Lung (tissue), 12 donors: ENCODE results near the gene EGFLAM. TPM values are rescaled to one million over a fixed set of nuclear protein-coding genes. Genes with fewer than 3 reads are reported as not detected.

ENCODE experiments used
- ATAC-seq: fragments of 200-7000 bp; cut with Tn5 transposase; one replicate; pipeline ENCODE4 v1.9.1; 2020; ENCODE audit warnings: moderate number of reproducible peaks; ENCODE audit not compliant: insufficient read depth, low FRiP score
- DNase-seq, 3 donors: peaks; one replicate each; pipeline ENCODE4 v3.0.0-alpha.2; 2013 to 2017
- H3K27ac ChIP-seq, 2 donors: one replicate each; pipeline ENCODE4 v1.5.1; 2013; ENCODE audit warnings: mild to moderate bottlenecking in 2 of 2, moderate library complexity in 2 of 2, control low read depth in 1 of 2, inconsistent platforms in 1 of 2, low read depth in 1 of 2, low read length in 1 of 2
- H3K27me3 ChIP-seq, 3 donors: one replicate each; pipeline ENCODE4 v1.5.1; 2013; ENCODE audit warnings: low read length in 2 of 3; ENCODE audit not compliant: control insufficient read depth in 3 of 3, insufficient read depth in 3 of 3
- H3K36me3 ChIP-seq, 4 donors: one replicate each; pipeline ENCODE4 v1.5.1; 2013; ENCODE audit warnings: low read length in 4 of 4, mild to moderate bottlenecking in 1 of 4, moderate library complexity in 1 of 4; ENCODE audit not compliant: control insufficient read depth in 4 of 4, insufficient read depth in 4 of 4
- H3K4me1 ChIP-seq, 5 donors: one replicate each; pipeline ENCODE4 v1.5.1; 2013; ENCODE audit warnings: low read length in 5 of 5, mild to moderate bottlenecking in 2 of 5, moderate library complexity in 1 of 5; ENCODE audit not compliant: control insufficient read depth in 5 of 5, insufficient read depth in 5 of 5
- H3K4me3 ChIP-seq: one replicate; pipeline ENCODE4 v1.5.1; 2013; ENCODE audit warnings: mild to moderate bottlenecking, control low read depth, moderate library complexity
- H3K9ac ChIP-seq, 2 donors: one replicate each; pipeline ENCODE4 v1.5.1; 2013; ENCODE audit warnings: low read length in 2 of 2, control low read depth in 1 of 2; ENCODE audit not compliant: insufficient read depth in 1 of 2
- H3K9me3 ChIP-seq, 4 donors: one replicate each; pipeline ENCODE4 v1.5.1; 2013; ENCODE audit warnings: low read length in 3 of 4, mild to moderate bottlenecking in 1 of 4, moderate library complexity in 1 of 4; ENCODE audit not compliant: control insufficient read depth in 4 of 4, insufficient read depth in 3 of 4
- CTCF ChIP-seq: IDR thresholded peaks from 2 replicates; pipeline ENCODE4 v1.5.1; 2012; ENCODE audit warnings: mild to moderate bottlenecking; ENCODE audit errors: control extremely low read depth, extremely low read depth
- WGBS, 2 donors: extraction: QIAGEN DNeasy Blood & Tissue Kit; methylation state at CpG; one replicate each; pipeline ENCODE4 v1.1.7; 2013; 5-methylcytosine and 5-hydroxymethylcytosine counted together
- polyA plus RNA-seq, 2 donors: library from polyadenylated mRNA; stranded (reverse); fragments of 200-250 nt; gene quantifications; one replicate each; pipeline ENCODE4 v1.2.1, GENCODE V29; 2013
- total RNA-seq, 2 donors: library from RNA; depleted of rRNA in 1 of 2; stranded (reverse); fragments of >200 nt in 1 of 2; gene quantifications; one replicate each; pipeline ENCODE4 v1.2.1, GENCODE V29; 2014 to 2021
- donor health status: control.
- donor health status: control.
- donor health status: Bipolar disorder and iron deficiency.
- donor health status: healthy.
- donor health status: DM: yes; HTN: yes; CAD: no.

The EGFLAM gene
- total and polyA plus RNA-seq, 4 donors = 0.41 to 7.6 (median 1.3) TPM

- WGBS, 2 donors = 38 to 50% methylated on average over 6 of the region's 6 CpGs
- peaks cover 8 to 33% (median 29%) of the 10 kb centered on the region in 3 donors for H3K27me3 ChIP-seq
- no peak overlapping the region for H3K9ac ChIP-seq
- H3K4me1 ChIP-seq = no peaks in the 10 kb centered on the region
- H3K4me3 ChIP-seq = no peak overlapping the region
- DNase-seq (no peak), ATAC-seq (no peak)
- no peak overlapping the region for H3K27ac ChIP-seq
- H3K9me3 ChIP-seq = peaks cover 0 to 3% (median 0%) of the 10 kb centered on the region in 4 donors
- TF ChIP-seq CTCF = no peak
- no peaks in the 10 kb centered on the region for H3K36me3 ChIP-seq
Measured at GRCh38 chr5:38263983-38264382, 5.6 kb downstream of the EGFLAM start.

GRCh38 chr5:38265546-38266179, 7.3 kb downstream of the EGFLAM start:
- ATAC-seq = peak; percentile 76
- no peak overlapping the region for H3K4me3 ChIP-seq

GRCh38 chr5:38267372-38267771, 9.0 kb downstream of the EGFLAM start:
- WGBS, 2 donors = 75 to 86% methylated on average over 2 of the region's 2 CpGs
- TF ChIP-seq CTCF = no peak
- H3K27ac ChIP-seq = no peak overlapping the region
- no peaks in the 10 kb centered on the region for H3K4me1 ChIP-seq
- no peak overlapping the region for H3K4me3 ChIP-seq
- H3K9ac ChIP-seq = no peak overlapping the region
- ATAC-seq = no peak
- H3K36me3 ChIP-seq = no peaks in the 10 kb centered on the region
- H3K27me3 ChIP-seq = peaks cover 8 to 16% (median 9%) of the 10 kb centered on the region in 3 donors
- DNase-seq = no peak
- H3K9me3 ChIP-seq = peaks cover 0 to 3% (median 0%) of the 10 kb centered on the region in 4 donors

More at GRCh38 chr5:38265546-38266179, 7.3 kb downstream of the EGFLAM start:
- Histone ChIP-seq H3K27me3 (peaks cover 8 to 18% (median 16%) of the 10 kb centered on the region in 3 donors), H3K9ac (no peak overlapping the region), H3K4me1 (no peaks in the 10 kb centered on the region), H3K9me3 (peaks cover 0 to 3% (median 0%) of the 10 kb centered on the region in 4 donors), H3K27ac (no peak overlapping the region), H3K36me3 (no peaks in the 10 kb centered on the region)
- peak; percentile 71 to 80 (median 76) for DNase-seq
- WGBS, 2 donors = 32 to 35% methylated on average over 13 of the region's 13 CpGs
- TF ChIP-seq CTCF = peak; percentile 19
